Activated naive CD4-positive, alpha-beta T cell treated with anti-CD3 and anti-CD28 coated beads, Interleukin-2, amount 10 ng/mL, durations not matched to agents 7 days and 5 days (primary cell): ENCODE data around the gene RPS6KA3.
"Not testable (repeated sequence)": the region's sequence is repeated elsewhere in the genome, so short reads cannot be mapped to it uniquely, and the experiment has no call there.

Source experiments
- CTCF ChIA-PET: fragments of 350-600 bp; sonication (Branson Sonifier 250); formaldehyde crosslinking; loops from one replicate; lab custom pipeline; 2021; ENCODE audit warnings: antibody characterized with exemption; lab: Charles Lee
- DNase-seq: peaks from one replicate; pipeline ENCODE4 v3.0.0-alpha.2; 2020
- H3K27ac Mint-ChIP-seq: one replicate; pipeline ENCODE4 v1.8.0; 2021; ENCODE audit warnings: mild to moderate bottlenecking, moderate library complexity, mixed read lengths
- H3K27me3 Mint-ChIP-seq: one replicate; pipeline ENCODE4 v1.8.0; 2021; ENCODE audit warnings: mild to moderate bottlenecking, mixed read lengths
- H3K36me3 Mint-ChIP-seq: one replicate; pipeline ENCODE4 v1.8.0; 2021; ENCODE audit warnings: mixed read lengths
- H3K4me1 Mint-ChIP-seq: one replicate; pipeline ENCODE4 v1.8.0; 2021; ENCODE audit warnings: mixed read lengths
- H3K4me3 Mint-ChIP-seq: one replicate; pipeline ENCODE4 v1.8.0; 2021; ENCODE audit warnings: mild to moderate bottlenecking, moderate library complexity, mixed read lengths
- H3K9me3 Mint-ChIP-seq: one replicate; pipeline ENCODE4 v1.8.0; 2021; ENCODE audit warnings: mixed read lengths

RPS6KA3 gene

DNA sequence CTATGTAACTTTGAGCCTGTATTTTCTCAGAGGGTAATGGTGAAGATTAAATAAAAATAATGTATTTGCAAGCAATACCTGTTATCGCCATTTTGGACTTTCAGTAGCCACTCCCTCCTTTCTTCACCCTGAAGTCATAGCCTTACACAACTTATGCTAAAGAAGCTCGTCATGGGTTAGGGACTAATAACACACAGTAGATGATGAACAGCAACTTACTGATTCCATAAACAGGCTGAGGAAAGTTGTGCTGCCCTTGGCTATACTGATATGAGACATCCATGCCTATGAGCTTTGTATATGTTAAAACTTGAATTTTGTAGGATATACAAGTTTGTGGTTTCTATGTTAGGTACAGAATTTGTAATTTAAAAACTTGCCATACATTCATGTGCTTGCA, 93.4 kb downstream of the RPS6KA3 start:
- Mint-ChIP-seq H3K27me3 (no peaks in the 10 kb centered on the region), H3K9me3 (no peaks in the 10 kb centered on the region)

GRCh38 chrX:20171887-20172286, 94.8 kb downstream of the RPS6KA3 start:
- H3K27ac Mint-ChIP-seq: no peak overlapping the region
- H3K27me3 Mint-ChIP-seq: no peaks in the 10 kb centered on the region
- no peaks in the 10 kb centered on the region for H3K9me3 Mint-ChIP-seq
- no peak overlapping the region for H3K4me3 Mint-ChIP-seq
- no peaks in the 10 kb centered on the region for H3K4me1 Mint-ChIP-seq
- CTCF ChIA-PET: no interaction called here
- no peak for DNase-seq
- peaks cover 24% of the 10 kb centered on the region for H3K36me3 Mint-ChIP-seq

More for the DNA sequence above, 93.4 kb downstream of the RPS6KA3 start:
- Mint-ChIP-seq H3K4me3 (no peak overlapping the region), H3K36me3 (peaks cover 21% of the 10 kb centered on the region), H3K27ac (no peak overlapping the region), H3K4me1 (no peaks in the 10 kb centered on the region)
- CTCF ChIA-PET: no interaction called here
- no peak for DNase-seq

GRCh38 chrX:20162516-20162915, 104.2 kb downstream of the RPS6KA3 start:
- peaks cover 42% of the 10 kb centered on the region for H3K36me3 Mint-ChIP-seq
- H3K27me3 Mint-ChIP-seq, DNase-seq, H3K4me1 Mint-ChIP-seq, CTCF ChIA-PET, H3K9me3 Mint-ChIP-seq, H3K27ac Mint-ChIP-seq, H3K4me3 Mint-ChIP-seq: not testable (repeated sequence)

DNA sequence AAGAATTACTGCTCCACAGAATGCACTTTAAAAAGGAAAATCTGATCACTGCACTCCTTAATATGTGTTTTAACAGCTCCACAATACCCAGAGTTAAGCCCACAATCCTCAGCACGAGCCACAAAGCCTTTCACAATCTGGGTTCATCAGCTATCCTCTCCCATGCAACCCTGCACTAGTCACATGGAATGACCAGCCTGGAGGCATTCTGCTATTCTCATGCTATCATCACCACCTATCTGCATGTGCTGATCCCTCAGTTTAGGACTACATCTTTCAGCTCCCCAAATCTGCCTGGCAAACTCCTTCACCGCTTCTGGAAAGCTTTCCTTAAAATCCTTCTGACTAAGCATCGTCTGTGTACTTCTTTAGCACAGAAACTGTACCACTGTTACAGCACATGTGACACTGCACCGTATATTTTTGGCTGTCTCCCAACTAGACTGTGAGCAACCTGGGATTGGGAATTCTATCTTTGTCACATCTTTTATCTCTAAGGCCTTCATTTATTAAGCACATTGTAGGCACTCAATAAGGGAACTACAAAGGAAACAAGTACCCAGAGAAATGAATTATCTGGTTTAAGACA, 106.8 kb downstream of the RPS6KA3 start:
- Mint-ChIP-seq H3K4me3 (no peak overlapping the region), H3K27me3 (no peaks in the 10 kb centered on the region), H3K36me3 (peaks cover 38% of the 10 kb centered on the region), H3K27ac (no peak overlapping the region), H3K9me3 (no peaks in the 10 kb centered on the region), H3K4me1 (no peaks in the 10 kb centered on the region)
- DNase-seq: no peak
- CTCF ChIA-PET: no interaction called here

DNA sequence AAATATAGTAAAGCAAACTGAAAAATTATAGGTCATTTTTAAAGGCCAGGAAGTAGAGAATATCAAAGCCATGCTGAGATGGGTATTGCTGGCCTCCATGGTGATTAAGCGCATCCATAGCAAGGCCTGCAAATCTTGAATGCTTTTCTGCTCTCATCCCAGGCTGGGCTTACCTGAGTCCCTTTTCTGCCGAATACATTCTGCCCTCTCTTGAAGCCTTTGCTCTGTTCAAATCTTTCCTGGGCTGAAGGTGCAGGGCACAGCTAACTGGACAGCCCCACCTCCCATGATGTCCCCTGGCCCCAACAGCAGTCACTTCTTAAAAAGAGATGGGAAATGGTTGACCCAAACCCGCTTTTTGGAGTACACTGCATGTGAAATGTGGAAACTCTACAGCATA, 115.0 kb downstream of the RPS6KA3 start:
- Mint-ChIP-seq H3K9me3 (no peaks in the 10 kb centered on the region), H3K27ac (no peak overlapping the region), H3K4me1 (no peaks in the 10 kb centered on the region), H3K4me3 (no peak overlapping the region), H3K27me3 (no peaks in the 10 kb centered on the region), H3K36me3 (peaks cover 41% of the 10 kb centered on the region)
- CTCF ChIA-PET: no interaction called here
- no peak for DNase-seq

DNA sequence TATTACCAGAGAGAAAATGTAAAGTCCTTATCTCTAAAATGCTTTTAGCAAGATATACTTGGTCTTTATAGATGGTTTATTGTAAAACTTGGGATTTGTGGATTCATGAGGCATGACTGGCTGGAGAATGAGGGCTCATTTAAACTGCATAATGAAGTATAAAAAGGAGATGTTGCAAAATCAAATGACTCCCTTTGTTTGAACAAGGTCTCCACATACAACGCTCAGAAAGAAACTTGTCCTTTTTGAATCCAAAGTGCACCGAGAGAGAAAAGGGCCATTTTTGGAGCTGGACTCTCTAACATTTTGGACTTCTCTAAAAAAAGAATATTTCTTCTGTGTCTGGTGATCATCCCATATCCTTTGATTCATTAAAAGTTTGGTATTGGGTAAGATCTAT, 117.4 kb downstream of the RPS6KA3 start:
- Mint-ChIP-seq H3K27me3 (no peaks in the 10 kb centered on the region), H3K4me3 (no peak overlapping the region), H3K36me3 (peaks cover 32% of the 10 kb centered on the region), H3K4me1 (peaks cover 4% of the 10 kb centered on the region), H3K9me3 (no peaks in the 10 kb centered on the region), H3K27ac (no peak overlapping the region)
- CTCF ChIA-PET: no interaction called here
- DNase-seq: no peak

- DNase-seq: no peak
- no peak overlapping the region for H3K27ac Mint-ChIP-seq
- no peaks in the 10 kb centered on the region for H3K9me3 Mint-ChIP-seq
- H3K36me3 Mint-ChIP-seq: peaks cover 28% of the 10 kb centered on the region
- no peak overlapping the region for H3K4me3 Mint-ChIP-seq
- H3K4me1 Mint-ChIP-seq: peaks cover 9% of the 10 kb centered on the region
- no peaks in the 10 kb centered on the region for H3K27me3 Mint-ChIP-seq
- CTCF ChIA-PET: interaction anchor here (0.7 kb wide), 1 partner anchor 16 kb away, joined by 4 read pairs; no protein-coding TSS in a partner anchor
Observed at GRCh38 chrX:20147561-20147960, 119.1 kb downstream of the RPS6KA3 start.

DNA sequence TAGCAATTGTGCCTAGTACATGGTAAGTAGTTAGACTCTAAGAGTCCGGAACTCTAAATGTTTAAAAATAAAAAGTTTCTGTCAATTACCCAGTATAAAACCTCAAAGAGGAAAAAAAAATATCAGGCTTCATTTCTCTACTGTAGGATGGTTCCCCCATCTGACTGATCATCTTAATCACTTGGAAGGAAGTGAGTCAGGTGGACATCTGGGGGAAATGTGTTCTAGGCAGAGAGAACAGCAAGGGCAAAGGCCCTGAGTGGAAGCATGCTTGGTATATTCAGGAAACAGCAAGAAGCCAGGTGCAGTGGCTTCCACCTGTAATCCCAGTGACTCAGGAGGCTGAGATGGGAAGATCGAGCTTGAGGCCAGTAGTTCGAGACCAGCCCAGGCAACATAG, 122.2 kb downstream of the RPS6KA3 start:
- no peak overlapping the region for H3K4me3 Mint-ChIP-seq
- H3K4me1 Mint-ChIP-seq: peaks cover 19% of the 10 kb centered on the region
- no peak overlapping the region for H3K27ac Mint-ChIP-seq
- no peak for DNase-seq
- H3K9me3 Mint-ChIP-seq: no peaks in the 10 kb centered on the region
- CTCF ChIA-PET: no interaction called here
- H3K36me3 Mint-ChIP-seq: peaks cover 16% of the 10 kb centered on the region
- no peaks in the 10 kb centered on the region for H3K27me3 Mint-ChIP-seq

DNA sequence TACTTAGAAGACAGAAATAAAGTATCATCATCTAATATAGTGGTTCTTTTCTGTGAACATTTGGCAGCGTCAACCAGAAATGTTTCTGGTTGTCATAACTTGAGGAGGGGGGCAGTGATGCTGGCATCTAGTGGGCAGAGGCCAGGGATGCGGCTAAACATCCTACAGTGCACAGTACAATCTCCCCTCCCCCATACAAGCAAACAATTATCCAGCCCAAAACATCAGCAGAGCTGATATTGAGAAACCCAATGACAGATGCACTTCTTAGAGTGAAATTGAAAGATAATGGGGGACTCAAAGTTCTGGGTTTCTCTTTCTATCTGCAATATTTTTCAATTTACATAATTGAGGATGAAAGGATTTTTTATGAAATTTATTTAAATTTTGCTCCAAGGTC, 123.1 kb downstream of the RPS6KA3 start:
- Mint-ChIP-seq H3K4me1 (peaks cover 25% of the 10 kb centered on the region), H3K36me3 (peaks cover 16% of the 10 kb centered on the region), H3K27me3 (no peaks in the 10 kb centered on the region), H3K4me3 (no peak overlapping the region), H3K27ac (no peak overlapping the region), H3K9me3 (no peaks in the 10 kb centered on the region)
- CTCF ChIA-PET: no interaction called here
- DNase-seq: no peak

DNA sequence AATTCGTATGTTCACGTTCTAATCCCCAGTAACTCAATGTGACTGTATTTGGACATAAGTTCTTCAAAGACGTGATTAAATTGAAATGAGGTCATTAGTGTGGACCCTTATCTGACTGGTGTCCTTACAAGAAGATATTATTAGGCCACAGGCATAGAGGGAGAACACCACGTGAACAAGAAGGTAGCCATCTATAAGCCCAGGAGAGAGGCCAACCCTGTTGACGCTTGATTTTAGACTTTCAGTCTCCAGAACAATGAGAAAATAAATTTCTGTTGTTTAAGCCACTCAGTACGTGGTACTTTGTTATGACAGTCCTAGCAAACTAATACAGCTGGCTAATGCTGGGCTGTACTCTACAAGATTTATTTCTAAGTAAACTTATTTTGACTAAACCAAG, 123.6 kb downstream of the RPS6KA3 start:
- Mint-ChIP-seq H3K4me3 (peak overlapping the region; percentile 35), H3K27ac (peak overlapping the region; percentile 77), H3K36me3 (peaks cover 14% of the 10 kb centered on the region), H3K27me3 (no peaks in the 10 kb centered on the region), H3K4me1 (peaks cover 25% of the 10 kb centered on the region), H3K9me3 (no peaks in the 10 kb centered on the region)
- DNase-seq: no peak
- CTCF ChIA-PET: no interaction called here

- peak; percentile 96 for DNase-seq
- Mint-ChIP-seq H3K36me3 (peaks cover 17% of the 10 kb centered on the region), H3K4me1 (peaks cover 26% of the 10 kb centered on the region), H3K27me3 (no peaks in the 10 kb centered on the region), H3K4me3 (peak within 1 kb of the TSS; percentile 82), H3K9me3 (no peaks in the 10 kb centered on the region), H3K27ac (peak within 1 kb of the TSS; percentile 90)
- CTCF ChIA-PET: no interaction called here
Observed at GRCh38 chrX:20141281-20142220, 125.2 kb downstream of the RPS6KA3 start, which contains the start of gene EIF1AX. TSS of gene EIF1AX (minus strand) at chrX:20141838. CDS start at chrX:20141640, 198 bp downstream.

- H3K4me3 Mint-ChIP-seq: peak overlapping the region; percentile 82
- no peaks in the 10 kb centered on the region for H3K9me3 Mint-ChIP-seq
- H3K27me3 Mint-ChIP-seq: no peaks in the 10 kb centered on the region
- peaks cover 37% of the 10 kb centered on the region for H3K4me1 Mint-ChIP-seq
- peaks cover 25% of the 10 kb centered on the region for H3K36me3 Mint-ChIP-seq
- H3K27ac Mint-ChIP-seq: peak overlapping the region; percentile 90
- CTCF ChIA-PET: no interaction called here
- no peak for DNase-seq
Observed at GRCh38 chrX:20140420-20140819, 126.3 kb downstream of the RPS6KA3 start.

DNA sequence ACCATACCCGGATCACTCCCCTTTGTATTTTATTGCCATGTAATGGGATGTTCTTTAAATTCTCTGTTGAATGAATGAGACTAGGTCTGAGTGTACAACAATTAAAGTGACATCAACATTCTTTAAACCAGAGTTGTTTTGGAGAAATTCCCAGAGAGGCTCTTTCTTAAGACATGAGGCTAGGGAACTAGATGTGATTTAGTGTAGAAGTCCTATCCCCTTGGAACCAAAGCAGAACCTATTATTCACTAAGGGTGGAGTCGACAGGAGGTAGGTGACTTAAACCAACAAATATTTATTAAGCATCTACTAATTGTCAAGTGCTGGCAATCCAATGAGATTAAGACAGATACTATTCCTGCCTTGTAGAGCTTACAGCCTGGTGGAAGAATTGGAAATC, 126.7 kb downstream of the RPS6KA3 start:
- H3K9me3 Mint-ChIP-seq: no peaks in the 10 kb centered on the region
- DNase-seq: no peak
- peak overlapping the region; percentile 49 for H3K27ac Mint-ChIP-seq
- peaks cover 37% of the 10 kb centered on the region for H3K4me1 Mint-ChIP-seq
- CTCF ChIA-PET: no interaction called here
- peak overlapping the region; percentile 82 for H3K4me3 Mint-ChIP-seq
- H3K36me3 Mint-ChIP-seq: peaks cover 26% of the 10 kb centered on the region
- no peaks in the 10 kb centered on the region for H3K27me3 Mint-ChIP-seq

DNA sequence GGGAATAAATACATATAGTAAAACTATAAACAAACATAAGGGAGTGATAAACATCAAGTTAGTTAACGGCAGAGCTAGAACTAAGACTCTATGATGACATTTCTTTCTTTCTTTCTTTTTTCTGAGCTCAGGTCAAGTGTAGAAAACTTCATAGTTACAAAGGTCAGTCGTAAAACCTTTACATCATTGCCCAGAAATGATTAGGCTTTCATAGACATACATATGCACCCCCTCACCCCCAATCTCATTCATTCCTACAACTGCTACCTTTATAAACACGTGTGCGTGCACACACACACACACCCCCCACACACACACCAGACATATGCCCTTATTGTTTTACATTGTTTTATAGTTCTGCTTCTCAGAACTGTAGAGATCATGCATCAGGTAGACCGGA, 130.8 kb downstream of the RPS6KA3 start:
- Mint-ChIP-seq H3K4me3 (no peak overlapping the region), H3K9me3 (no peaks in the 10 kb centered on the region), H3K4me1 (peaks cover 28% of the 10 kb centered on the region), H3K36me3 (peaks cover 33% of the 10 kb centered on the region), H3K27ac (no peak overlapping the region), H3K27me3 (no peaks in the 10 kb centered on the region)
- CTCF ChIA-PET: no interaction called here
- DNase-seq: no peak

DNA sequence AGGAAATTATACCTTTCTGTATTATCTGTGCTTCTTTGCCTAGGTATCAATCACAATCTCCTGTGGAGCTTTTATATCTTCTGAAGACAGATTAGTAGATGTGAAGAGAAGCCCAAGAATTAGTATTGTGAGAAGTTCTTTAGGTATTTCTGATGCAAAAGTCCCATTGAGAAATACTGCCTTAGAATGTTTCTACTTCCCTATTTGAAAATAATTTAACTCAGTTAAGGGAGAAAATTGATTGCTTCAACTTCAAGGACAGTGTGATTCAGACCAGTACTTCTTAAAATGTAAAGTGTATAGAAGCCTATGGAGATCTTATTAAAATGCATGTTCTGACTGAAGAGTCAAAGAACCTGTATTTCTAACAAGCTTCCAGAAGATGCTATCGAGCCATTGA, 134.0 kb downstream of the RPS6KA3 start:
- no peak overlapping the region for H3K4me3 Mint-ChIP-seq
- peaks cover 29% of the 10 kb centered on the region for H3K36me3 Mint-ChIP-seq
- no peak for DNase-seq
- H3K9me3 Mint-ChIP-seq: no peaks in the 10 kb centered on the region
- no peak overlapping the region for H3K27ac Mint-ChIP-seq
- peaks cover 12% of the 10 kb centered on the region for H3K4me1 Mint-ChIP-seq
- no peaks in the 10 kb centered on the region for H3K27me3 Mint-ChIP-seq
- CTCF ChIA-PET: no interaction called here
